ENCODE data around the gene SCIMP.
"Not testable (repeated sequence)": the region's sequence is repeated elsewhere in the genome, so short reads cannot be mapped to it uniquely, and the experiment has no call there.

Gene SCIMP

DNA sequence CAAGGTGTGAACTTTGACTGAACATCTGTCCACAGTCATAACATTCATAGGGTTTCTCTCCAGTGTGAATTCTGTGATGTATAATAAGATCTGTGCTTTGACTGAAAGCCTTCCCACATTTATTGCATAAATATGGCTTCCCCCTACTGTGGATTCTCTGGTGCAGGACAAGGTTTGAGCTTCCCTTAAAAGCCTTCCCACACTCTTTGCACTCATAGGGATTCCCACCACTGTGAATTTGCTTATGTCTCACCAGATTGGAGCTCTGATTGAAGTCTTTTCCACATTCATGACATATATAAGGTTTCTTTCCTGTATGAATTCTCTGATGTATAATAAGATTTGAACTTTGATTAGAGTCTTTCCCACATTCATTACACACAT is 51.3 kb downstream of the SCIMP start:
- no peak for DNase-seq

DNA sequence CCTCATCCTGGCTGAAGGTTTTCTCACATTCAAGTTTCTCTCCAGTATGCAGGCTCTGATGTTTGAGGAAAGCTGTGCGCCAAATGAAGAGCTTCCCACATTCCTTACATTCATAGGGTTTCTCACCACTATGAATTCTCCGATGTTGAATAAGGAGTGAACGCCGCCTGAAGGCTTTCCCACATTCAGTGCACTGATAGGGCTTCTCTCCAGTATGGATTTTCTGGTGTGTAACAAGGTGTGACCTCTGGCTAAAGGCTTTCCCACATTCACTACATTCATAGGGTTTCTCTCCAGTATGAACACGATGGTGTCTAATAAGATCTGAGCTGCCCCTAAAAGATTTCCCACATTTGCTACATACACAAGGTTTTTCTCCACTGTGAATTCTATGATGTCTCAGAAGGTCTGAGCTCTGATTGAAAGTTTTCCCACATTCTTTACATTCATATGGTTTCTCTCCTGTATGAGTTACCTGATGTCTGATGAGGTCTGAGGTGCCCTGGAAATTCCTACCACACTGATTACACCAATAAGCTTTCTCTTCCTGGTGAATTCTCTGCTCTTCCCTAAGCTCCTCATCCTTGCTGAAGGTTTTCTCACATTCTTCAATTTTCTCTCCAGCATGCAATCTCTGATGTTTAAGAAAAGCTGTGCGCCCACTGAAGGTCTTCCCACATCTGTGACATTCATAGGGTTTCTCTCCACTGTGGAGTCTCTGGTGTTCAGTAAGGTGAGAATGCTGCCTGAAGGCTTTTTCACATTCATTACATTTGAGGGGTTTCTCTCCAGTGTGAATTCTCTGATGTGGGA is 51.9 kb downstream of the SCIMP start:
- DNase-seq = no peak

DNA sequence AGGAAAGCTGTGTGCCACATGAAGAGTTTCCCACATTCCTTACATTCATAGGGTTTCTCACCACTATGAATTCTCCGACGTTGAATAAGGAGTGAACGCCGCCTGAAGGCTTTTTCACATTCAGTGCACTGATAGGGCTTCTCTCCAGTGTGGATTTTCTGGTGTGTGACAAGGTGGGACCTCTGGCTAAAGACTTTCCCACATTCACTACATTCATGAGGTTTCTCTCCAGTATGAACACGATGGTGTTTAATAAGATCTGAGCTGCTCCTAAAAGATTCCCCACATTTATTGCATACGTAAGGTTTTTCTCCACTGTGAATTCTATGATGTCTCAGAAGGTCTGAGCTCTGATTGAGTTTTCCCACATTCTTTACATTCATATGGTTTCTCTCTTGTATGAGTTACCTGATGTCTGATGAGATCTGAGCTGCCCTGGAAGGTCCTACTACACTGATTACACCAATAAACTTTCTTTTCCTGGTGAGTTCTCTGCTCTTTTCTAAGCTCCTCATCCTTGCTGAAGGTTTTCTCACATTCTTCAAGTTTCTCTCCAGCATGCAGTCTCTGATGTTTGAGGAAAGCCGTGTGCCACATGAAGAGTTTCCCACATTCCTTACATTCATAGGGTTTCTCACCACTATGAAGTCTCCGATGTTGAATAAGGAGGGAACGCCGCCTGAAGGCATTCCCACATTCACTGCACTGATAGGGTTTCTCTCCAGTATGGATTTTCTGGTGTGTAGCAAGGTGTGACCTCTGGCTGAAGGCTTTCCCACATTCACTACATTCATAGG is 53.0 kb downstream of the SCIMP start:
- DNase-seq = no peak

DNA sequence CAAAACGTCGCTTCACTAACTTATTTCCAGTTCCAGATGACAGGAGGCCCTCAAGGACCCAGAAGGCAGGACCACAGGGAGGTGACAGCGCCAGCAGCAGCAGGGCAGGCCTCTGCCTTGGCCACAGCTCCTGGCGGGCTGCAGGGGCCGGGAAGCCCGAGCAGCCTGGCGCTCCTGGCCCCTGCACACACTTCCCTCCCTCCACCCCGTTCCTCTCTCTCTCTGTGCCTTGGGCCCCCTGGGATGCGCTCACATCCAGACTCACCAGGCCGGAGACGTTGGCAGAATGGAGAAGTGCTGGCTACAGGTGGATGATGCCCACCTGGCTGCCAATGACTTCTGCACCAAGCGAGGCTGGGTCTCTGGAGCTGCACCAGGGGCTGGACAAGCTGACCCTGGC is 55.7 kb downstream of the SCIMP start:
- DNase-seq = no peak

DNA sequence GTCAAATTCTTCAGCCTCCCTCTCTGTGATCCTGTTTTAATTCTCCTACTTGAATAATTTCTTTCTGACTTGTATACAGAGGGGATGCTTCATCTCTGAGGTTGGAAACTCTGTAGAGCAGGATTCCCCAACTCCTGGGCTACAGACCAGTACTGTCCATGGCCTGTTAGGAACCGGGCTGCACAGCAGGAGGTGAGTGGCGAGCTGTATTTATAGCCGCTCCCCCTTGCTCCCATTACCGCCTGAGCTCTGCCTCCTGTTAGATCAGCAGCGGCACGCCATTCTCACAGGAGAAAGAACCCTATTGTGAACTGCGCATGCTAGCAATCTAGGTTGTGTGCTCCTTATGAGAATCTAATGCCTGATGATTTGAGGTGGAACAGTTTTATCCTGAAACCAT is 59.6 kb downstream of the SCIMP start:
- not testable (repeated sequence) for DNase-seq

DNA sequence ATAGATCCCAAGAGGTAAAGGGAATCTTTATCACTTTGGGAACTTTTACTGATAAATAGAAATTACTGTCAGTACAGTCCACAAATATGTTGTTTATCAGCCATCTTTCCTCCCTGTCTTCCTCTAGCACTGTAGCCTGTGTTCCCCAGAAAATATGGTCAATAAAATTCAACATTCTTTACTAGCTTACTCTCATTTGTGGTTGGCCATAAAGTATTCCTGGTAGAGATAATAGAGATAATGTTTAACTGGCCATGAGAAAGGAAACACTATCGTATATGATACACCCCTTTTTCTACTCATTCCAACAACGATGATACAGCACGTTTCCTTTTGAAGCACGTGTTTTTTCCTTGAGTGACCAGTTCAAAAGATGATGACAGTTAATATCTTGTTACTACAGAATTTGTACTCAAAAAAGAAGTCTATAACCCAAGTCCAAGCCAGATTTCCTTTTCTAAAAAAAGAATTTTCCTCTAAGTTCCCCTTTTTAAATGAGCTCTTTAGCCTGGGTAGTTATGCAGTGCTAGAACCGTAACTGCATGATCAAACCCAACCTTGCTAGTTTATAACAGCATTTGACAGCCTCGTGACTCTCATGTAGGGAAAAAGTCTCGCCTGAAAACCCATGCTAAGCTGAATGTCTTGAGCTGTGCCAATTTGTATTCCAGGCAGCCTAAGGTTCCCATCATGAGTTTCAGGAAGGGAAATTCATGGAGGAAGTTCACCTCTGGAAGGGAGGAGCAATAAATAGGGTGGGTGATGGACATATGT is 68.7 kb downstream of the SCIMP start:
- DNase-seq = not testable (repeated sequence)

DNA sequence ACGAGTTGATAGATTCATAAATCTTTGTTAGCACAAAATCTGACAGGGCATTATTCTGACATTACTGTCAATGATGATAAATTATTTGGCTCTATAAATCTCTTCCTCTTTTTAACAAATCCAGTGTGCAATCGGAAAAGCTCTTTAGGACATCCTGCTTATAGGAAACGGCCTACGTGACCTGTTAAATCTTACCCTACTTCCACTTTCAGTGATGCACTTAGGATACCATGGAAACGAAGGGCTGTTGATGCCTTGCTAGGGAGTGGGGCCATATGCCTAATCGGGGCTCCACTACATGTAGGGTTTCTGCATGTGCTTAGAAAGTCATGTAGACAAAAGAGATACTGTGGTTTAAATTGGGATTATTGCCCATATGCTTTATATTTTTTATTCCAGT is 70.2 kb downstream of the SCIMP start:
- DNase-seq = no peak

DNA sequence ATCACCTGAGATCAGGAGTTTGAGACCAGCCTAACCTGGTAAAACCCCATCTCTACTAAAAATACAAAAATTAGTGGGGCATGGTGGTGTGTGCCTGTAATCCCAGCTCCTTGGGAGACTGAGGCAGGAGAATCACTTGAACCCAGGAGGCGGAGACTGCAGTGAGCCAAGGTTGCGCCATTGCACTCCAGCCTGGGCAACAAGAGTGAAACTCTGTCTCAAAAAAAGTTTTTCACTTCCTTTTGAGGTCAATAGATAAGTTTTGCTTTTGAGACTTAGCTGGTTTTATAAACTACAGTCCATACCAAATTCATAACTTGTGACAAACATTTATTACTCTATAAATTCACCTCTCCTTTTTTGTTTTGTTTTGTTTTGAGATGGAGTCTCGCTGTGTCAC is 72.9 kb downstream of the SCIMP start:
- not testable (repeated sequence) for DNase-seq

DNA sequence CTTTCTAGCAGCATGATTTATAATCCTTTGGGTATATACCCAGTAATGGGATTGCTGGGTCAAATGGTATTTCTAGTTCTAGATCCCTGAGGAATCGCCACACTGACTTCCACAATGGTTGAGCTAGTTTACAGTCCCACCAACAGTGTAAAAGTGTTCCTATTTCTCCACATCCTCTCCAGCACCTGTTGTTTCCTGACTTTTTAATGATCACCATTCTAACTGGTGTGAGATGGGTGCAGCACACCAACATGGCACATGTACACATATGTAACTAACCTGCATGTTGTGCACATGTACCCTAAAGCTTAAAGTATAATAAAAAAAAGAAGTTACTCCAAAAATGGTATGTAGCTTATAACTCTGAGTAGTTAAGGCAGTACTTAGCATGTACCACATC is 74.0 kb downstream of the SCIMP start:
- not testable (repeated sequence) for DNase-seq

Data from NCI-H1436 treated with DMSO at 0.1 percent for 48 hours (cell line).